HepG2 (cell line): Measurements from ENCODE around the gene RNF213. TPM values are rescaled to one million over a fixed set of nuclear protein-coding genes. Genes with fewer than 3 reads are reported as not detected.
A peak's percentile ranks its signal among the peaks of the same experiment; 100 is the strongest.

Experiments
- CCDC6 ChIP-seq: sonication (generic); formaldehyde crosslinking; IDR thresholded peaks from 2 replicates; pipeline ENCODE4 v1.8.1; 2022; ENCODE audit warnings: mild to moderate bottlenecking, missing genetic modification reagents, moderate library complexity
- CREM ChIP-seq, 2 experiments: sonication (generic) in 1 of 2; formaldehyde crosslinking in 1 of 2; IDR thresholded peaks; 2 replicates each; pipeline versions ENCODE4 v1.4.0 to v1.6.1; 2016 to 2020; ENCODE audit warnings: antibody characterized with exemption in 1 of 2, mild to moderate bottlenecking in 1 of 2, missing genetic modification reagents in 1 of 2
- IRX3 ChIP-seq: sonication (generic); formaldehyde crosslinking; IDR thresholded peaks from 2 replicates; pipeline ENCODE4 v1.8.1; 2023; ENCODE audit warnings: mild to moderate bottlenecking, low read depth, missing genetic modification reagents, borderline replicate concordance
- KDM1A ChIP-seq: IDR thresholded peaks from 2 replicates; pipeline ENCODE4 v1.6.1; 2016; ENCODE audit warnings: missing compliant biosample characterization
- LRRFIP1 ChIP-seq: sonication (generic); formaldehyde crosslinking; conservative IDR thresholded peaks from 2 replicates; pipeline ENCODE4 v1.4.0; 2020; ENCODE audit warnings: missing genetic modification reagents
- PITX1 ChIP-seq: sonication (generic); formaldehyde crosslinking; IDR thresholded peaks from 2 replicates; pipeline ENCODE4 v1.5.1; 2020; ENCODE audit warnings: mild to moderate bottlenecking, missing genetic modification reagents
- RNF2 ChIP-seq: fragments of 450-650 bp; conservative IDR thresholded peaks from 2 replicates; pipeline ENCODE4 v1.6.1; 2016; ENCODE audit warnings: low read depth
- TAF1 ChIP-seq: sonication (generic); formaldehyde crosslinking; IDR thresholded peaks from 2 replicates; pipeline ENCODE4 v1.4.0; 2020; ENCODE audit warnings: missing genetic modification reagents
- ZFP62 ChIP-seq: sonication (generic); formaldehyde crosslinking; IDR thresholded peaks from 2 replicates; pipeline ENCODE4 v1.4.0; 2020; ENCODE audit warnings: missing genetic modification reagents
- ZKSCAN1 ChIP-seq: fragments of 150-350 bp; IDR thresholded peaks from 2 replicates; pipeline ENCODE4 v1.6.1; 2014; ENCODE audit warnings: low read length
- ZNF253 ChIP-seq: sonication (generic); formaldehyde crosslinking; IDR thresholded peaks from 2 replicates; pipeline ENCODE4 v1.8.0; 2022; ENCODE audit warnings: mild to moderate bottlenecking, missing genetic modification reagents, borderline replicate concordance
- ZNF333 ChIP-seq: sonication (generic); formaldehyde crosslinking; IDR thresholded peaks from 2 replicates; pipeline ENCODE4 v1.4.0; 2020; ENCODE audit warnings: mild to moderate bottlenecking, missing genetic modification reagents, borderline replicate concordance
- polyA plus RNA-seq, 8 experiments: library from polyadenylated mRNA; depleted of rRNA in 3 of 8; stranded (reverse) in 7 of 8; unstranded in 1 of 8; fragments of >200 nt; fragmentation: Illumina TruSeq in 4 of 8; extraction: Trizol in 4 of 8; gene quantifications; 2 replicates each; pipeline versions ENCODE4 v1.2.1 to v1.2.3, GENCODE V29; 2011 to 2016; ENCODE audit warnings: low read depth in 4 of 8, missing spikeins in 1 of 8, mixed read lengths in 1 of 8; ENCODE audit not compliant: insufficient read depth in 1 of 8
- total RNA-seq, 5 experiments: library from RNA; depleted of rRNA; stranded (reverse); fragments of >200 nt; fragmentation: Illumina TruSeq; extraction: Trizol; gene quantifications; 2 replicates each; pipeline ENCODE4 v1.2.3, GENCODE V29; 2016; ENCODE audit warnings: low read depth in 1 of 5
- TF ChIP-seq, protein P1 (sequence below): sonication (generic); formaldehyde crosslinking; IDR thresholded peaks from 2 replicates; pipeline ENCODE4 v1.4.0; 2020; ENCODE audit warnings: missing genetic modification reagents
- TF ChIP-seq, protein P2 (sequence below), 2 experiments: sonication (generic) in 1 of 2; formaldehyde crosslinking in 1 of 2; IDR thresholded peaks; 2 replicates each; pipeline versions ENCODE4 v1.6.1 to v1.9.0; 2014 to 2022; ENCODE audit warnings: antibody characterized with exemption in 1 of 2, borderline replicate concordance in 1 of 2, inconsistent platforms in 1 of 2, low read depth in 1 of 2, missing genetic modification reagents in 1 of 2
- TF ChIP-seq, protein P3 (sequence below): sonication (generic); formaldehyde crosslinking; IDR thresholded peaks from 2 replicates; pipeline ENCODE4 v1.5.0; 2020; ENCODE audit warnings: missing genetic modification reagents

Gene RNF213
- total and polyA plus RNA-seq, 2 of the 13 experiments (the other 11 are each of a cell fraction or from before 2014, with no cell fraction given): 38.6 to 38.7 TPM

GRCh38 chr17:80261159-80261894, 675 bp downstream of the RNF213 start (continued):
- TF ChIP-seq, protein P1, sequence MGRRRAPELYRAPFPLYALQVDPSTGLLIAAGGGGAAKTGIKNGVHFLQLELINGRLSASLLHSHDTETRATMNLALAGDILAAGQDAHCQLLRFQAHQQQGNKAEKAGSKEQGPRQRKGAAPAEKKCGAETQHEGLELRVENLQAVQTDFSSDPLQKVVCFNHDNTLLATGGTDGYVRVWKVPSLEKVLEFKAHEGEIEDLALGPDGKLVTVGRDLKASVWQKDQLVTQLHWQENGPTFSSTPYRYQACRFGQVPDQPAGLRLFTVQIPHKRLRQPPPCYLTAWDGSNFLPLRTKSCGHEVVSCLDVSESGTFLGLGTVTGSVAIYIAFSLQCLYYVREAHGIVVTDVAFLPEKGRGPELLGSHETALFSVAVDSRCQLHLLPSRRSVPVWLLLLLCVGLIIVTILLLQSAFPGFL: 0 out of 2 replicates have a peak, but pooled peaks have one; percentile 35
- TF ChIP-seq KDM1A (CRISPR knock-in tag) (no peak), ZFP62 (CRISPR knock-in tag) (no peak), ZNF253 (no peak), PITX1 (CRISPR knock-in tag) (peak; percentile 66; the same call in 1 of the 2 replicates), TAF1 (CRISPR knock-in tag) (peak; percentile 69), CREM (IDR thresholded peaks at IDR 0.05) (peak; percentile 54; the same call in 1 of the 2 replicates), CREM (CRISPR knock-in tag; IDR thresholded peaks at IDR 0.05) (no peak), LRRFIP1 (CRISPR knock-in tag) (0 out of 2 replicates have a peak, but pooled peaks have one; percentile 66), RNF2 (no peak), CCDC6 (CRISPR knock-in tag) (peak; percentile 59; the same call in 1 of the 2 replicates), ZKSCAN1 (no peak), IRX3 (CRISPR knock-in tag) (no peak), ZNF333 (CRISPR knock-in tag) (peak; percentile 9; the same call in 1 of the 2 replicates)
- TF ChIP-seq, protein P2, sequence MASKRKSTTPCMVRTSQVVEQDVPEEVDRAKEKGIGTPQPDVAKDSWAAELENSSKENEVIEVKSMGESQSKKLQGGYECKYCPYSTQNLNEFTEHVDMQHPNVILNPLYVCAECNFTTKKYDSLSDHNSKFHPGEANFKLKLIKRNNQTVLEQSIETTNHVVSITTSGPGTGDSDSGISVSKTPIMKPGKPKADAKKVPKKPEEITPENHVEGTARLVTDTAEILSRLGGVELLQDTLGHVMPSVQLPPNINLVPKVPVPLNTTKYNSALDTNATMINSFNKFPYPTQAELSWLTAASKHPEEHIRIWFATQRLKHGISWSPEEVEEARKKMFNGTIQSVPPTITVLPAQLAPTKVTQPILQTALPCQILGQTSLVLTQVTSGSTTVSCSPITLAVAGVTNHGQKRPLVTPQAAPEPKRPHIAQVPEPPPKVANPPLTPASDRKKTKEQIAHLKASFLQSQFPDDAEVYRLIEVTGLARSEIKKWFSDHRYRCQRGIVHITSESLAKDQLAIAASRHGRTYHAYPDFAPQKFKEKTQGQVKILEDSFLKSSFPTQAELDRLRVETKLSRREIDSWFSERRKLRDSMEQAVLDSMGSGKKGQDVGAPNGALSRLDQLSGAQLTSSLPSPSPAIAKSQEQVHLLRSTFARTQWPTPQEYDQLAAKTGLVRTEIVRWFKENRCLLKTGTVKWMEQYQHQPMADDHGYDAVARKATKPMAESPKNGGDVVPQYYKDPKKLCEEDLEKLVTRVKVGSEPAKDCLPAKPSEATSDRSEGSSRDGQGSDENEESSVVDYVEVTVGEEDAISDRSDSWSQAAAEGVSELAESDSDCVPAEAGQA (IDR thresholded peaks at IDR 0.05; ENCODE audit: low read depth): no peak
- TF ChIP-seq, protein P2 (CRISPR knock-in tag; IDR thresholded peaks at IDR 0.05; ENCODE audit: borderline replicate concordance): no peak
- TF ChIP-seq, protein P3, sequence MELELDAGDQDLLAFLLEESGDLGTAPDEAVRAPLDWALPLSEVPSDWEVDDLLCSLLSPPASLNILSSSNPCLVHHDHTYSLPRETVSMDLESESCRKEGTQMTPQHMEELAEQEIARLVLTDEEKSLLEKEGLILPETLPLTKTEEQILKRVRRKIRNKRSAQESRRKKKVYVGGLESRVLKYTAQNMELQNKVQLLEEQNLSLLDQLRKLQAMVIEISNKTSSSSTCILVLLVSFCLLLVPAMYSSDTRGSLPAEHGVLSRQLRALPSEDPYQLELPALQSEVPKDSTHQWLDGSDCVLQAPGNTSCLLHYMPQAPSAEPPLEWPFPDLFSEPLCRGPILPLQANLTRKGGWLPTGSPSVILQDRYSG (CRISPR knock-in tag): peak; percentile 74; the same call in 1 of the 2 replicates
